Head of caudate nucleus (tissue), 42 donors: ENCODE data around the gene MINDY4B.
"Not testable (repeated sequence)": the region's sequence is repeated elsewhere in the genome, so short reads cannot be mapped to it uniquely, and the experiment has no call there.

Experiments
- DNase-seq, 42 donors: peaks; one replicate each; pipeline versions ENCODE4 v3.0.0 to v3.0.0-alpha.2; 2020 to 2021; ENCODE audit warnings: mixed read lengths in 7 of 42
- intact Hi-C: fragments of 100-400 bp; cut with DNase I; formaldehyde crosslinking; loops from one replicate; pipeline ENCODE4 v1.15.0; 2022

MINDY4B gene

DNA sequence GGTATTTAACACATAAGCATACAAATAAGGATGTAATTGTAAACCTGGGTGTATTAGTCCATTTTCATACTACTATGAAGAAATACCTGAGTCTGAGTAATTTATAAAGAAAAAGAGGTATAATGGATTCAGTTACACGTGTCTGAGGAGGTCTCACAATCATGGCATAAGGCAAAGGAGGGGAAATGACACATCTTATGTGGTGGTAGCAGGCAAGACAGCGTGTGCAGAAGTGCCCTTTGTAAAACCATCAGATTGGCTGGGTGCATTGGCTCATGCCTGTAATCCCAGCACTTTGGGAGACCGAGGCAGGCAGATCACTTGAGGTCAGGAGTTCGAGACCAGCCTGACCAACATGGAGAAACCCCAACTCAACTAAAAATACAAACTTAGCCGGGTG, 41.3 kb downstream of the MINDY4B start:
- intact Hi-C loops, result loop anchor here (5.0 to 10.0 kb wide), 2 partner anchors 79 to 142 kb away; no protein-coding TSS in a partner anchor
- DNase-seq, result not testable (repeated sequence)

DNA sequence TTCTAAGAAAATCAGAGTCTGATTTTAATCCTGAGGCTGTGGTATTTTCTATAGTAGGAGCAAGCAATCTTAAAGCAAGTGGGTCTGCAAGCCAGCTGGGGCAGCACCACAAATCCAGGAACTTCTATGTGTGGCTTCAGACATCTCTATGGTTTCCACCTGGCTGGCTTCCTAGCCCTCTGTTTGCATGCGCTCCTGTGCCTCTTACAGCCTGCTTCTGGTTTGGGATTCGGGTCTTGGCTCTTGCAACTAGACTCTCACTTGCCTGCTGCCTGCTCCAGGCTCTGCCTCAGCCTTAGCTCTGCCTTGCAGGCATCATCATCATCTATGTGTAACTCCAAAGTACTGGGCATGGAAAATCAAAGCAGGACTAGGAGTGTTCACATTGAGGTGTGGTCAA, 43.4 kb downstream of the MINDY4B start:
- no peak for DNase-seq
- intact Hi-C loops, result loop anchor here (5.0 to 10.0 kb wide), 2 partner anchors 77 to 140 kb away; no protein-coding TSS in a partner anchor

DNA sequence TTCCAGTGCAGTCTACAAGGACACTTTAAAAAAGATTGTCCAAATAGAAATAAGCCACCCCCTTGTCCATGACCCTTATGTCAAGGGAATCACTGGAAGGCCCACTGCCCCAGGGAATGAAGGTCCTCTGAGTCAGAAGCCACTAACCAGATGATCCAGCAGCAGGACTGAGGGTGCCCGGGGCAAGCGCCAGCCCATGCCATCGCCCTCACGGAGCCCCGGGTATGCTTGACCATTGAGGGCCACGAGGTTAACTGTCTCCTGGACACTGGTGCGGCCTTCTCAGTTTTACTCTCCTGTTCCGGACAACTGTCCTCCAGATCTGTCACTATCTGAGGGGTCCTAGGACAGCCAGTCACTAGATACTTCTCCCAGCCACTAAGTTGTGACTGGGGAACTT, 47.3 kb downstream of the MINDY4B start:
- DNase-seq, intact Hi-C loops: not testable (repeated sequence)

DNA sequence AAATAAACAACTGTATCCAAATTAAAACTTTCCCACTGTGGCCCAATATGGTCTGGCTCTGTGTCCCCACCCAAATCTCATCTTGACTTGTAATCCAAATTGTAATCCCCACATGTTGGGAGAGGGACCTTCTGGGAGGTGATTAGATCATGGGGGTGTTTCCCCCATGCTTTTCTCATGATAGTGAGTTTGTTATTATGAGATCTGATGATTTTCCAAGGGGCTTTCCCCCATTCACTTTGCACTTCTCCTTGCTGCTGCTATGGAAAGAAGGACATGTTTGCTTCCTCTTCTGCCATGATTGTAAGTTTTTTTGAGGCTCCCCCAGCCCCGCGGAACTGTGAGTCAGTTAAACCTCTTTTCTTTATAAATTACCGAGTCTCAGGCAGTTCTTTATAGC, 55.0 kb downstream of the MINDY4B start:
- no peak for DNase-seq
- intact Hi-C loops, result no loop called here

DNA sequence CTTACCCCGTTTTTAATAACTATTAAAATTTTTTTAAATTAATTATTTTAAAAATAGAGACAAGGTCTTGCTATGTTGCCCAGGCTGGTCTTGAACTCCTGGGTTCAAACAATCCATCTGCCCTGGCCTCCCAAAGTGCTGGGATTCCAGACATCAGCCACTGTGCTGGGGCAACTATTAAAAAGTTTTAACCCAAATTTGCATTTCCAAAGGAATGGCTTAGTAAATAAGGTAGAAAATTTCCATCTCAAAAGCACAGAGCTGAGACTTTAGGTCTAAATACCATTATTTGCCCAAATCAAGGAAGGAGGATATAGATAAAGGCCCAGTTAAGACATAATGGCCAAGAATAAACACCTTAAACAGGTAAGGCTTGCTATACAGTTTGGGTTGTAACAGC, 56.4 kb downstream of the MINDY4B start:
- DNase-seq, result no peak
- intact Hi-C loops, result no loop called here

DNA sequence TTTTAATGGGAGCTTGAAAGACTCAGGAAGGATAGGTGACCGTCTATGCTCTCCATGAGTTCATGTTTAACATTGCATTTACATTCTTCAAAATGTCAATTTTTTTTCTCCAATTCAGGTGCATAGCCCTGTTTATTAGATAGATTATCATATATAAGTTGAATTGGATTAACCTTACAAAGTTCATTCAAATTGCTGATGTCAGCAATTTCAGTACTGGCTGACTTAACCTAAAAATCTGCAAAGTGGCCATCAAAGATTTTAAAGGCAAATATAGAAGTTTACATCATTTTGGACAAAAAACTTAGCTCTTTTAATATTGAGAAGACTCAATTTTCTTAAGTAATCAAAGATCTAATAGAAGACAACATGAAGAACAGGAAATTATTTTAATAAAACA, 57.8 kb downstream of the MINDY4B start:
- intact Hi-C loops, result no loop called here
- no peak for DNase-seq

DNA sequence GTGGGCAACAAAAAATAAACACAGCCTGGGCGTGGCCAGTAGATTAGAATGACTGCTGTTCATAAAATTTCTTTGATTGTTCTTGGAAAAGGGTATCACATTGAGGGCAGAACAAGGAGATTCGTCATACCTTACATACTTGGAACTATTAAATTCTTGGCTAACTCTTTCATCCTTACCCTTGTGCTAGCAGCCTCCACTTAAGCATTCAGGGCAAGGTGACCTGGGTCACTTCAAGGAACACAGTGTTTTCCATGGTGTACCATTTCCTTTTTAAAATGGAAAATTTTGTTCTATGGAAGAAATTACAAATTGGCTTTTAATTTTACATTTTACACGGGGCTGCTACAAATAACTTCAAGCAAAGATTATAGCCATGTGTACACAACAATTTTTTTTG, 60.8 kb downstream of the MINDY4B start:
- intact Hi-C loops, result no loop called here
- DNase-seq, result no peak

DNA sequence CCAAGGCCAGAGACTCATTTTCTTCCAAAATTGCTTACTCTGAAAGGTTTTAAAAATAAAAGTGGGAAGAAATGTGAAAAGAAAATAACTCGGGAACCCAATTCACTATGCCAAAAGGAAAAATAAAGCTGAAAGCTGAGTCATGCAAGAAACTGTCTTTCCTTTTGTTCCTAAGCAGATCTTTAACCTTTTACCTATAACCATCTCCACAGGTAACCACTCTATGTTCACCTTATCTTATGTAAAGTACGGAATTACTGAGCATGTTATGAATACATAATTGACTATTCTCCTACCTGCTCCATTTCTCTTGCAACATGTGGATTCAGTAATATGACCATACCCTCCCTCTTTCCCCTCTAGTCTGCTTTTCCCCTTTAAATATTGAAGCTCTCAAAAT, 62.0 kb downstream of the MINDY4B start:
- no peak for DNase-seq
- intact Hi-C loops, result no loop called here

DNA sequence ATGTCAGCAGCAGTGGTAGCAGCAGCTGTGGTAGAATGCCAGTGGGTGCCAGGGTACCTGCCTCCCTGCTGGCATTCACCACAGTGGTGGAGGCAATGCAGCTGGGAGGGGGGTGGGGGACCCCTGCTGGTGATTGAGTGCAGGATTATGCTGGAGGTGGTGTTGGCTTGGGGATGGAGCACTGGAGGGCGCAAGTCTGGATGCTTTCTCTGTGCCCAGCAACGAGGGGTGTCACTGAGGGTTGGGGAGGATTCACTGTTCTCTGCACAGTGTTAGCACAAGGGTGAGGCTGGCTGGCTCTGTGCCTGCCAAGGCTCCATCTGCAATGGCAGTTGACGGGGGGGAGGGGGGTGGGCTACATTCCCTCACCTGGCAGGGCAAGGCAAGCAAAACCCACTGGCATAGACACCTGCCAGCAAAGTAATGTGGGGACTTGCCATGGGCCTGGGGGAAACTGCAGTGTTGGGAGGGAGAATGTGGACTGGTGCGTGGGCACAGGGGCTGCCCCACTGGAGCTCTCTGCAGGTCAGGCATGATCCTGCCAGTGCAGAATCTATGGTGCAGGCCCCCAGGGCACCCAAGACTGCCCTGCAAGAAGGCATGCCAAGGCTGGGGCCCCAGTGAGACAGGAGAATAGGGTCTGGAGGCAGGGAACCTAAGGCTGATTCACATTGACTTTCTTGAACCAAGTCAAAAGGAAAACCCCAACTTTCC, 64.3 kb downstream of the MINDY4B start:
- intact Hi-C loops, result no loop called here
- DNase-seq, result no peak

DNA sequence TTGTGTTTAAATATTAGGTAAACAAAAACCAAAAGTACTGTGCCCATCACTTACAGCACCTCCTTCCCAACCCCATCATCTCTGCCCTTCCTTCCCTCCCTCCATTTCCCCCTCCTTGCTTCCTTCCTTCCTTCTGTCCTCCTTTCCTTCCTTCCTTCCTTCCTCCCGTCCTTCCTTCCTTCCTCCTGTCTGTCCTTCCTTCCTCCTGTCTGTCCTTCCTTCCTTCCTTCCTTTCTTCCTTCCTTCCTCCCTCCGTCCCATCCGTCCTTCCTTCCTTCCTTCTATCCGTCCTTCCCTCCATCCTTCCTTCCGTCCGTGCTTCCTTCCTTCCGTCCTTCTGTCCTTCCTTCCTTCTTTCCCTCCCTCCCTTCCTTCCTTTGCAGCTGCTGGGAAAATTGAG, 74.5 kb downstream of the MINDY4B start:
- DNase-seq, result no peak
- intact Hi-C loops, result no loop called here

DNA sequence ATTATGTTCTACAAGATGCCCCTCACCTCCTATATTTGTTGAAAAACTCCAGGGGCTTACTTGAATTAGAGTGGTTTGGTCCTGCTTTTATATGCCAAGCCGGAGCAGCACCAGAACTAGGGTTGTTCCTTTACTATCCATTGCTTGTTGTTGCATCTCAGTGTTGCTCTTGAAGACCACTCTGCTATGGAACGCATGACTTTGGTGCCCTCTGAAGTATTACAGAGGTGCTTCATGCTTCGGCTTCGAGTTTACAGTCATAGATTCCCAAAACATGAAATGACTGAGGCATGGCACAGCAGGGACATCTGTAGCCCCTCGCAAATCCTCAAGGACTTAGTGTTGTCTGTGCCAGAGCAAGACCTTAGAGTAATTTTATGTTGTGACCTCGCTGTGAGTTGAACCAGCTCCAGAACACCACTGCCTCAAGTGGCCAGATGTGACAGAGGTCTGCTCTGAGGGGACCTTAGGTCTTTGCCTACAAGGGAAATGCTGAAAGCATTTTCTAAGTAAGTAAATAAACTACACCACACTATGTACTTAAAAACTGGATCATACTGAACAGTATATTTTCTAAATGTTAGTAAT, 75.1 kb downstream of the MINDY4B start:
- no peak for DNase-seq
- intact Hi-C loops, result no loop called here

DNA sequence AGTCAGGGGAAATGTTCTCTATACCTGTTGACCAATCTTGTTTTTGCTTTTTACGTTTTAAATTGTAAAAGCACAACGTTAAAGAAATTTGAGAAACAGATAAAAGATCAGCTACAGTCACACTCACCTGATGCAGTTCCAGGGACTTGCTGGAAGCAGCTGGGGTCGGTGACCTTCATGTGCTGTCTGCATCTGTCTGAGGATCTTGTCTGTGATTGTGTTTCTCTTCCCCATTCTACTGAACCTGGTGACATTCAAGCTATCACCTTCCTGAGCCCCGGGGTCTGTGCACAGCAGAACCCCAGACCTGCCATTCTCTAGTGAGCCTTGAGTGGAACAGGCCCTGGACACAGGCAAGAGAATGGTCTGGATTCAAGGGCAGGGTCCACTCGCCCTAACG, 75.8 kb downstream of the MINDY4B start:
- no peak for DNase-seq
- intact Hi-C loops, result no loop called here

DNA sequence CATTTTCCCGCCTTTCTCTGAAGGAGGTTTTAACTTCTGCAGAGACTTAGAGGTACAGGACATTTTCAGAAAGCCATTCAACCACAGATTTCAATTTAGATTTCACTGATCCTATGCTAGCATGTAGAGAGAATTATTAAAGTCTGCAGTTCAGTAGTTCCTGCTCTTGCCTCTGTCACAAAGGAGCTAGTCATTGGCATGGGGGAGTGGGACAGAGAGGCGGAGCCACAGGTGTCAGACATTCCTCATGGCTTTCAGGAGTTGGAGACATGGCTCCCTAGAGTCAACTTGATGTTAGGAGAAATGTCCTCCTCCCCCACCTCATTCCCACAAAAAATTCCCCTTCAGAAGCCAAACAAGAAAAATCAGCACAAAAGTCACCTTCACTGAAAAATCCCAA, 76.2 kb downstream of the MINDY4B start:
- DNase-seq, result no peak
- intact Hi-C loops, result no loop called here

DNA sequence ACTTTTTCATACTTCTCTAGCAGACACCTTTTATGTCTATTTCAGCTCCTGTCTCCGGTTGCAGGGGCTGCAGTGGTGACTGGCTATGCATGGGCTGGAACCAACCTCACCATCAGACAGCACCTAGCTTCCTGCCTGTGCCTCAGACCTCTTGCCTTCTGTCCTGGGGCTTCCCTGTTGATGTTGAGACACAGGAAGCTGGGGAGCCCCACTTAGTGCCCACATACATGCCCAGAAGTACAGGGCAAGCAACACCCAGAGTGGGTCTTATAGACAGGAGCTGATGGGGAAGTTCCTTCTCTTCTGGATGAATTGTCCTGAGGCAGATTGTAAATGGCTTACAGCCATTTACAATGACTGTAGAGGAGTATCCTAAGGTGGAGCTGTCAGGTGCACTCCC, 77.0 kb downstream of the MINDY4B start:
- DNase-seq, result no peak
- intact Hi-C loops, result no loop called here

DNA sequence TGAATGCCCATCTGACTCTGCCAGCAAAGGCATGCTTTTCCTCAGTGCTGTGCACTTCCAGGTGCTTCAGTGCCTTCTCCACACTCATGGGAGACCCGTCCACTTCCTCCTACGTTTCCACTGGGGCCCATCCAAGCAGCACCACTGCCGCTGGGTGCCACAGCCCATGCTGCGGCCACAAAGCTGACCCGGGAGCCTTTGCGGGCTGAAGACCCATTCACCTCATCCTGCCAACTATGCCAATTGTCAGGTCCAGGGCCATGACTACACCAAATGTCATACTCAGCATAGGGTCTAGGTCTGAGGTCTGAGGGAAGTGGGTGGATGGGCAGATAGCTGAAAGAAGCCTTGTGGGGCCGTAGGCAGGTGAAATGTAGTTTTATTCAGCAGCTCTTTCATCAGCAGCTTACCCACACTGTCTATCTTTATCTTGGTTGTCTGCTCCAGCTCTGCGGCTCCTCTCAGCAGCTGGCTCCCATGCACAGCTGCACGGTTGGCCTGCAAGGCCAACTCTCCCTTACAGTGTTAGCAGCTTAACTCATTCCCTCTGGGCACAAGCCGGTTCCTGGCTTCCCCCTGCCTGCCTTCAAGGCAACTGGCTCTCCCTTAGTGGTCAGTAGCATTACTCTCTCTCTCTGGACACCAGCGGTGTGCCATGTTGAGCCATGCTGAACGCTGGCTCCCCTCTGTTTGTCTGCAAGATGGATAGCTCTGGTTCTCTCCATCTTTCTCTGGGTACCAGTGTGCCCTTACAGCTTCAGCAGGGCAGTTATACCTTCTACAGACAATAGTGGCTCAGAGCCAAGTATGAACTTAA, 78.6 kb downstream of the MINDY4B start:
- DNase-seq, result no peak
- intact Hi-C loops, result no loop called here

DNA sequence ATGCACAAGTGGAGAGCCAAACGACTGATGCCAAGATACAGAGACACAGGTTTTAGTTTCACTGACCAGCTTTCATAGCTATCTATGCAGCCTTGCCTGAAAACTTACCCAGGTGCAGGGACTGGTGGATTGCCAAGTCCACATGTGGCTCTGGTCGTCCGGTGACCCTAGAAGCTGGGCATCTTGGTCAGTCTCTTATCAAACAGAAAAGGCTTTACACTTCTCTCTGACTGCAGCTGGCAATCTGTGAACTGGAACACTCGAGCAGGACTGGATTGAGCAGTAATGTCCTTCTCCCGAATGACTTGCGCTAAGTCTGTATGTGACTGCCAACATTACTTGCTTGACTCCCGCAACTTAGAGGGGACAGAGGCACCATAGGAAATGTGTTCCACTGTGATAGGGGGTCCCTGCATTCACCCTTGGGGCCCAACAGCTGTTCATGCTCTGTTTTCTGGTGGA, 79.3 kb downstream of the MINDY4B start:
- no peak for DNase-seq
- intact Hi-C loops, result no loop called here

DNA sequence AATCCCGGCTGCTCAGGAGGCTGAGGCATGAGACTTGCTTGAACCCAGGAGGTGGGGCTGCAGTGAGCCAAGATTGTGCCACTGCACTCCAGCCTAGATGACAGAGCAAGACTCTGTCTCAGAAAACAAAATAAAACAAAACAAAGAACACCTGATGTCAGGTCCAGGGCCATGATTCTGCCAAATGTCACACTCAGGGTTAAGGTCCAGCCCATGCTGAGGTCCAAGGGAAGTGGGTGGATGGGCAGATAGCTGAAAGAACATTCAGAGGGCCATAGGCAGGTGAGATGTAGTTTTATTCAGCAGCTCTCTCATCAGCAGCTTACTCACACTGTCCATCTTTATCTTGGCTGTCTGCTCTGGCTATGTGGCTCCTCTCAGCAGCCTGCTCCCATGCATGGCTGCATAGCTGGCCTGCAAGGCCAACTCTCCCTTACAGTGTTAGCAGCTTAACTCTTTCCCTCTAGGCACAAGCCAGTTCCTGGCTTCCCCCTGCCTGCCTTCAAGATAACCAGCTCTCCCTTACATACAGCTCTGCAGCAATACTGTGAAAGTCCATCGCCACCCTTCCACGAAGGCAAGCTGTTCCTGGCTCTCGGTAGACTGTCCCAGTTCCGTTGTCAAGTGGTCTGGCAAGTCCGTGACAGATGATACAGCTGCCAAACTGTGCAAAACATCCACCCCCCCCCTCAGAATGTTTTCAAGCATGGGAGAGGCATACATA, 79.9 kb downstream of the MINDY4B start:
- DNase-seq, result no peak
- intact Hi-C loops, result no loop called here

DNA sequence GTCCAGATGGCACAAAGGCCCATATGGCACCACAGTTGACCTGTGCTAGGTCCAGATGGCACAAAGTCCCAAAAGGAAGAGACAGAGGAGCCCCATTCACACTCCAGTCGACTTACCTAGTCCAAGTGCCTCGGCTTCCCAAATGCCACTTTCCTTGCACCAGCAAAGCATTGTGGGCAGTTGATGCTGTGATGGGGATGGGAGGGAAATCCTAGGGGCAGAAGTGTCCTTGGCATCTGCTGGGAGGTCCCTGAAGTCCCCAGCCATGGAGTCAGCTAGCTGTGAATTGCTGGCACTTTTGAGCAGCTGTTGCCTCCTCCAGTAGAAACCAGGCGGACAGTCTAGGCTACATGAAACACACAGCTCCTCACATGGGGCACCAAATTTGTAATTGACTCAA, 82.0 kb downstream of the MINDY4B start:
- intact Hi-C loops, result no loop called here
- DNase-seq, result no peak

DNA sequence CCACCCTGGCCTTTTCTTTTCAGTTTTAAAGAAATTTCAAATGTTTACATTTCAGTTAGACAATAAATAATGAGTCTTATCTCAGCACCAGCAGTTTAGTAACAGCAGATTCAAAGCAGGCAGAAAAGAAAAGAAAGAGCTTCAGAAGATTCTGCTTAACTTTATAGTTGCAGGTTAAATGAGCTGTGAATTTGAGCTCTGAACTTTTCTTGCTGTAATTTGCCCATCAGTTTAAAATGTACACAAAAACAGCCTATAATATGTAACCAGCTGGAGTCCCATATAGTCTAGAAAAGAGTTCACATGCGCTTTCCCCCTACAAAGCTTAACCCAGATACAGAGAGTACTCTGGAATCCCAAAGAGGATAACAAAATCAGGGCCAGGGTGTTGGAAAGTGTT, 82.6 kb downstream of the MINDY4B start:
- intact Hi-C loops, result no loop called here
- no peak for DNase-seq
